OCI-LY3 (cell line): ENCODE measurements around the gene PC.

ENCODE experiments used
- EZH2phosphoT487 ChIP-seq: fragments of 200-600 bp; shearing (Covaris generic); IDR thresholded peaks from 2 replicates; pipeline ENCODE4 v1.6.1; 2018; ENCODE audit warnings: antibody characterized with exemption, mixed run types, low read depth
- TF ChIP-seq, protein P1 (sequence below): fragments of 200-600, 300-600 bp; sonication (generic); IDR thresholded peaks from 2 replicates; pipeline ENCODE4 v1.5.1; 2014; ENCODE audit warnings: antibody characterized with exemption, low read length, low read depth

- TF ChIP-seq EZH2phosphoT487, result no peak
- TF ChIP-seq, protein P1, sequence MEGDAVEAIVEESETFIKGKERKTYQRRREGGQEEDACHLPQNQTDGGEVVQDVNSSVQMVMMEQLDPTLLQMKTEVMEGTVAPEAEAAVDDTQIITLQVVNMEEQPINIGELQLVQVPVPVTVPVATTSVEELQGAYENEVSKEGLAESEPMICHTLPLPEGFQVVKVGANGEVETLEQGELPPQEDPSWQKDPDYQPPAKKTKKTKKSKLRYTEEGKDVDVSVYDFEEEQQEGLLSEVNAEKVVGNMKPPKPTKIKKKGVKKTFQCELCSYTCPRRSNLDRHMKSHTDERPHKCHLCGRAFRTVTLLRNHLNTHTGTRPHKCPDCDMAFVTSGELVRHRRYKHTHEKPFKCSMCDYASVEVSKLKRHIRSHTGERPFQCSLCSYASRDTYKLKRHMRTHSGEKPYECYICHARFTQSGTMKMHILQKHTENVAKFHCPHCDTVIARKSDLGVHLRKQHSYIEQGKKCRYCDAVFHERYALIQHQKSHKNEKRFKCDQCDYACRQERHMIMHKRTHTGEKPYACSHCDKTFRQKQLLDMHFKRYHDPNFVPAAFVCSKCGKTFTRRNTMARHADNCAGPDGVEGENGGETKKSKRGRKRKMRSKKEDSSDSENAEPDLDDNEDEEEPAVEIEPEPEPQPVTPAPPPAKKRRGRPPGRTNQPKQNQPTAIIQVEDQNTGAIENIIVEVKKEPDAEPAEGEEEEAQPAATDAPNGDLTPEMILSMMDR, result no peak
Measured at GRCh38 chr11:66879000-66879399, 79.2 kb downstream of the PC start.
